ENCODE measurements around the gene AOC2. TPM values are rescaled to one million over a fixed set of nuclear protein-coding genes. Genes with fewer than 3 reads are reported as not detected.

AOC2 gene
- total and polyA plus RNA-seq, 2 of the 13 experiments (the other 11 are each of a cell fraction or from before 2014, with no cell fraction given), result 1.2 to 3.3 TPM

GRCh38 chr17:42798011-42798382 is 46.4 kb upstream of the AOC2 start (continued):
- TF ChIP-seq CSRNP2 (CRISPR knock-in tag; conservative IDR thresholded peaks at IDR 0.05; ENCODE audit: low read depth), result no peak
- no peak for TF ChIP-seq ZNF335 (CRISPR knock-in tag; IDR thresholded peaks at IDR 0.05)
- TF ChIP-seq ZNF281 (CRISPR knock-in tag; IDR thresholded peaks at IDR 0.05; ENCODE audit: borderline replicate concordance), result no peak
- no peak for TF ChIP-seq PBX3 (CRISPR knock-in tag; IDR thresholded peaks at IDR 0.05; ENCODE audit: borderline replicate concordance)
- 0 out of 2 replicates have a peak, but pooled peaks have one; percentile 1 for TF ChIP-seq ZNF326 (CRISPR knock-in tag; IDR thresholded peaks at IDR 0.05; ENCODE audit: borderline replicate concordance)
- TF ChIP-seq CEBPG (CRISPR knock-in tag; IDR thresholded peaks at IDR 0.05), result no peak
- TF ChIP-seq IKZF4 (CRISPR knock-in tag; IDR thresholded peaks at IDR 0.05; ENCODE audit: borderline replicate concordance, low read depth, not compliant biosample characterization), result no peak
- no peak for TF ChIP-seq CENPX (CRISPR knock-in tag; IDR thresholded peaks at IDR 0.05)
- no peak for TF ChIP-seq REL (CRISPR knock-in tag; conservative IDR thresholded peaks at IDR 0.05)
- TF ChIP-seq ZNF772 (CRISPR knock-in tag; IDR thresholded peaks at IDR 0.05), result no peak
- TF ChIP-seq PPARG (CRISPR knock-in tag; conservative IDR thresholded peaks at IDR 0.05), result no peak
- no peak for TF ChIP-seq TFDP2 (CRISPR knock-in tag; IDR thresholded peaks at IDR 0.05)
- TF ChIP-seq ZFX (CRISPR knock-in tag; IDR thresholded peaks at IDR 0.05; ENCODE audit: low read depth), result no peak
- no peak for TF ChIP-seq ZNF607 (CRISPR knock-in tag; IDR thresholded peaks at IDR 0.05; ENCODE audit: borderline replicate concordance)
- no peak for TF ChIP-seq ZNF33A (CRISPR knock-in tag; IDR thresholded peaks at IDR 0.05; ENCODE audit: borderline replicate concordance)
- TF ChIP-seq ZNF891 (CRISPR knock-in tag; IDR thresholded peaks at IDR 0.05), result no peak; the same call in 1 of the 2 replicates
- no peak for TF ChIP-seq ZSCAN12 (CRISPR knock-in tag; IDR thresholded peaks at IDR 0.05)
- TF ChIP-seq ZNF589 (CRISPR knock-in tag; conservative IDR thresholded peaks at IDR 0.05), result no peak
- no peak for TF ChIP-seq STAT6 (CRISPR knock-in tag; IDR thresholded peaks at IDR 0.05; ENCODE audit: borderline replicate concordance)
- no peak for TF ChIP-seq ETV6 (CRISPR knock-in tag; conservative IDR thresholded peaks at IDR 0.05)
- no peak for TF ChIP-seq ZNF235 (CRISPR knock-in tag; IDR thresholded peaks at IDR 0.05; ENCODE audit: borderline replicate concordance)
- TF ChIP-seq NCOA1 (CRISPR knock-in tag; IDR thresholded peaks at IDR 0.05), result no peak; the same call in none of the 2 replicates

All from HepG2 (cell line).